Measurements from ENCODE around the gene RTF1.

Gene RTF1

DNA sequence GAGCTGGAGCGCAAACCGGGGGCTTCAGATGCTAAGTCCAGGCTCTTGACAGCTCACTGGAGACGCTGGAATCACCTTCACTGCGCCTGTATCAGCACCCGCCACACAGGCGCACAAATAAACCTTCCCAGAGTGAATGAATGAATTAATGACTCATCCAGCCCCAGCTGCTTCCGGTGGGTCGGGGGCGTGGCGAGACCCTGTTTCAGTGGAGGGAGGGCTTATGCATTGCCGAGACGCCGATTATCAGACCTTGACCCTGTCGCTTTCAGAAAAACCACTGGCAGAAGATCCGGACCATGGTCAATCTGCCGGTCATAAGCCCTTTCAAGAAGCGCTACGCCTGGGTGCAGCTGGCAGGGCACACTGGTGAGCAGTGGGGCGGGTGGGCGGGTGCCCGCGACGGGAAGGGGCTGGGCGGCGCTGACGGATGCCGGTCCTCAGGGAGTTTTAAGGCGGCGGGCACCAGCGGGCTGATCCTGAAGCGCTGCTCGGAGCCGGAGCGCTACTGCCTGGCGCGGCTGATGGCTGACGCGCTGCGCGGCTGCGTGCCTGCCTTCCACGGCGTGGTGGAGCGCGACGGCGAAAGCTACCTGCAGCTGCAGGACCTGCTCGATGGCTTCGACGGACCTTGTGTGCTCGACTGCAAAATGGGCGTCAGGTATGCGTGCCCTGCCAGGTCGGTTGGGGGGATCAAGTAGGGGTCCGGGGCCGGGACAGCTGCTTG lies 84.5 kb downstream of the RTF1 start:
- H3K4me3 ChIP-seq (ENCODE audit: low read length): peak overlapping the region; percentile 9; the same call in 1 of the 2 replicates
- no peak for TF ChIP-seq ZNF274 (IDR thresholded peaks at IDR 0.05; ENCODE audit: low read depth, low read length)

DNA sequence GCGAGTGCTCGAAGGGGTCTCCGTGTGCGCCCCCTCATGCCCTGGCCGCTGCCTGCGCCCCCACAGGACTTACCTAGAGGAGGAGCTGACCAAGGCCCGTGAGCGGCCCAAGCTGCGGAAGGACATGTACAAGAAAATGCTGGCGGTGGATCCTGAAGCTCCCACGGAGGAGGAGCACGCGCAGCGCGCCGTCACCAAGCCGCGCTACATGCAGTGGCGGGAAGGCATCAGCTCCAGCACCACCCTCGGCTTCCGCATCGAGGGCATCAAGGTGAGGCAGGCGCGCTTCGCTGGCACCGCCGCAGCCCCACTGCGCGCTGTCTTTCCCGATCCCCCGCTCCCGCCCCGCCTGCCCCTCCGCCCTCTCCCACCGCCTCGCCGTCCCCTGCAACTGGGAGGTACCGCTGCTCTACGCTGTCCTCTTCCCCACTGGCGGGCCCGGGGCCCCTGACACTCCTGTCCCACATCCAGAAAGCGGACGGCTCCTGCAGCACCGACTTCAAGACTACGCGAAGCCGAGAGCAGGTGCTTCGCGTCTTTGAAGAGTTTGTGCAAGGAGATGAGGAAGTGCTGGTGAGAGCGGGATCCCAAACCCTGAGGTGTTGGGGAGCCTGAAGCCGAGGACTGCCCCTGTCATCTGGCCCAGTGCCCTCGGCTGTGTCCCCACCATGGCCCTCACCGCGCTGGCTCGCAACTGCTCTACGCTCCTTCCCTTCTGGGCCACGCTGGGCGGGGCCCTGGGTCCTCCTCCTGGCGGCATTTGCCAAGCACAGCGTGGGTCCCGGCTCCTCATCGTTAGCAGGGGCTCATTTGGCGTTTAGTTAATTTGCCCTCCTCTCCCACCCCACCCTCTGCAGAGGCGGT lies 85.3 kb downstream of the RTF1 start:
- no peak for TF ChIP-seq ZNF274 (IDR thresholded peaks at IDR 0.05; ENCODE audit: low read depth, low read length)
- no peak overlapping the region; the same call in 1 of the 2 replicates for H3K4me3 ChIP-seq (ENCODE audit: low read length)

DNA sequence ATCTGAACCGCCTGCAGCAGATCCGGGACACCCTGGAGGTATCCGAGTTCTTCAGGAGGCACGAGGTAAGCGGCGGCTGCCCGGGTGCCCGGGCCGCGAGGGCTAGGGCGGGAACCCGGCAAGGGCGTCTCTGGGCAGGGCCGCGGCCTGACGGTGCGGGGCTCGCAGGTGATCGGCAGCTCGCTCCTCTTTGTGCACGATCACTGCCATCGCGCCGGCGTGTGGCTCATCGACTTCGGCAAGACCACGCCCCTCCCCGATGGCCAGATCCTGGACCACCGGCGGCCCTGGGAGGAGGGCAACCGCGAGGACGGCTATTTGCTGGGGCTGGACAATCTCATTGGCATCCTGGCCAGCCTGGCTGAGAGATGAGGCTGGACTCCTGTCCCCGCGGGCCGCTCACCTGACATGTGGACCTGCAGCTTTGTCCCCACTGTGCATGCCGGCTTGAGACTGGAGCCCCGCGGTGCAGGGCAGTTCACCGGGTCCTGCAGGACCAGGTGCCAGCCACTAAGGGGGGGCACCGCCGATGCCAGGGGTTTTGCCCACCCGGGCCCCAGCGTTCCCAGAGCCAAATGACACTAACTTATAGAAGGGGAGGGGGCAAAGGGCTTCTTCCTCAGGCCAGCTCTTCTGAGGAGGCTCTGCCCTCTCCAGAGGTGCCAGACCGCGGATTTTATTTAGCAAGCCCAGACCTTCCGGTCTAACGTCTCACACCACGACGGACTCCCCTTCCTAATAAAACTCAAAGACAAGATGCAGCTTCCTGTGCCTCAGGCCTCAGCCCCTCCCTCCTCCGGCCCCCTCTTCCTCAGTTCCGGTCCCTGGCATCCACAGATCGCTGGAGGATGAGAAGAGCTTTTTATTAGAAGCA lies 86.1 kb downstream of the RTF1 start:
- H3K4me3 ChIP-seq (ENCODE audit: low read length): no peak overlapping the region; the same call in 1 of the 2 replicates
- no peak for TF ChIP-seq ZNF274 (IDR thresholded peaks at IDR 0.05; ENCODE audit: low read depth, low read length)

DNA sequence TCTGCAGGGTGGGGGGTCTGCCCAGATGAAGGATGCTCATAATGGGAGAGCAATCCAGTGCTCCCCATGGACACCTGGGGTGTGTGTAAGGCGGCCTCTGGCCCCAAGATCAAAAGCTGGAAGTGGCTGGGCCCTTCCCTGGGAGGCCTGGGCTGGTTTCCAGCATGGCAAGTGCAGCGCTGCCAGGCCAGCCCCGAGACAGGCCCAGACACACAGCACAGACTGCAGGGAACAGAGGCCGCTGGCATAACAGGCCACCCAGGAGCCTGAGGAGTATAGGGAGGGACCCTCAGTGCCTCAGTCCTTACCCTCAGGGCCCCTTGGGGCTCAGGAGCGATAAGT lies 86.7 kb downstream of the RTF1 start:
- H3K4me3 ChIP-seq (ENCODE audit: low read length): no peak overlapping the region
- no peak for TF ChIP-seq ZNF274 (IDR thresholded peaks at IDR 0.05; ENCODE audit: low read depth, low read length)

DNA sequence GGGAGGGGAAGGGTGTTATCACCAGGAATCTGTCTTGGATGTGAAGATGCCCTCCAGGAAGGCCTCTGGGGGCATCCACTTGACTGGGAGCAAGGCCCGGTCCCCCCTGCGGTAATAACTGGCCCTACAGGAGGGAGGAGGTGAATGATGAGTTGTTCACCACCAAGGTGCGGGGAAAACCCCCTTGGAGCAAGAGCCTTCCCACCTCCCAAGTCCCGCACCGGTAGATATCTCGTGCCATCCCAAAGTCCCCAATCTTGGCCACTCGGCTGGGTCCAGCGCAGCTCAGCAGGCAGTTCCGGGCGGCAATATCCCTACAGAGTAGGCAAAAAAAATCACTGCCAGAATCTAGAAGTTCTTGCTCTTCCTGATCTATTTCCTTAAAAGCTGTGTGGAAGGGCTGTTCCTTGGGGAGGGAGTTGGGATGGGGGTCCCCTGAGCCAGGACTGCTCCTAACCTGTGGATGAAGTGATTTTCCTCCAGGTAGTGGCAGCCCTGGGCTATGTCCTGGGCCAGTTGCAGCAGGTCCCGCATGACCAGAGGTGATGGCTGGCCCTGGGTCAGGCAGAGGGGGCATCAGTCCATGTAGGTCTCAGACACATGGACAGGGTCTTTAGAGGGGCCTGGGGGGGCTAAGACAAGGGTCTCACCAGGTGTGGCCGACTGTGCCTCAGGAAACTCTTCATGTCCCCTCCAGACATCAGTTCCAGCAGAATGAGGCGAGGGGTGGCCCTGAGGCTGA lies 88.0 kb downstream of the RTF1 start:
- TF ChIP-seq ZNF274 (IDR thresholded peaks at IDR 0.05; ENCODE audit: low read depth, low read length): no peak
- no peak overlapping the region for H3K4me3 ChIP-seq (ENCODE audit: low read length)

DNA sequence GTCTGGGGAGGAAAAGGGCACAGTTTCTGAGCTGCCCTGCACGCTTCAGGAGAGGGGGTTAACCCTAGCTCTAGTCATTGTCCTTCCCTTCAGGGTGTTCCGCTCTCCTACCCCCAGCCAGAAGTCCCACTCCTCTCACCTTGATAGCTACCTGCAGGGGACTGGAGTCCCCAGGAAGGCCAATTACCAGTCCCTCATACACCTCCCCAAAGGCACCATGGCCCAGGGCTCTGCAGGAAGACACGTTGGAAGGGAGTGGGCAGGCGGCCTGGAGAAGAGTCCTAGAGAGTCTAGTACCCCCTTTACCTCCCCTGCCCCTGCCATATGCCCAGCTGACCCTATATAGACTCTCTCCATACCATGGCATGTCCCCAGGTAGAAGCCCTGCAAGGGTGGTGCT lies 88.9 kb downstream of the RTF1 start:
- H3K4me3 ChIP-seq (ENCODE audit: low read length): no peak overlapping the region
- TF ChIP-seq ZNF274 (IDR thresholded peaks at IDR 0.05; ENCODE audit: low read depth, low read length): no peak

DNA sequence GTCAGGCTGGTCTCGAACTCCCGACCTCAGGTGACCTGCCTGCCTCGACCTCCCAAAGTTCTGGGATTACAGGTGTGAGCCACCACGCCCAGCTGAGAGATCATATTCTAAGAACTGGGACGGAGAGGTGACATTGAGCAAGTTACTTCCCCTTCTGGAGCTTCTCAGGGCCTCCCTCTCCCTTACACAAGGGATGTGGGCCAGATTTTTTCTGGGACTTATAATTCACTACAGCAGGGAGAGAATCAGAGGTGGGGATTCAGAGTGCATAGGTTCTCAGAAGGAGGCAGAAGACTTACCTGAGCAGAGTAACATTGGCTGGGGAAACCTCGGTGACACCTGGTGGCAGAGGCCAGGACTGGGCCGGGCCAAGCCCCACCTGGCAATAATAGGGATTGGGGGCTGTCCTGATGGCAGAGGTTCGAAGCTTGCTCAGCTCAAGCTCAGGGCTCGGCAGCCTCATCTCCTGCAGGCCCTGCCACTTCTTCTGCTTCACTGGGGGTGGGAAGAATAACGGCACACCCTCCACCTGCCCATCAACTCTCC lies 90.0 kb downstream of the RTF1 start:
- H3K4me3 ChIP-seq (ENCODE audit: low read length): no peak overlapping the region
- no peak for TF ChIP-seq ZNF274 (IDR thresholded peaks at IDR 0.05; ENCODE audit: low read depth, low read length)

DNA sequence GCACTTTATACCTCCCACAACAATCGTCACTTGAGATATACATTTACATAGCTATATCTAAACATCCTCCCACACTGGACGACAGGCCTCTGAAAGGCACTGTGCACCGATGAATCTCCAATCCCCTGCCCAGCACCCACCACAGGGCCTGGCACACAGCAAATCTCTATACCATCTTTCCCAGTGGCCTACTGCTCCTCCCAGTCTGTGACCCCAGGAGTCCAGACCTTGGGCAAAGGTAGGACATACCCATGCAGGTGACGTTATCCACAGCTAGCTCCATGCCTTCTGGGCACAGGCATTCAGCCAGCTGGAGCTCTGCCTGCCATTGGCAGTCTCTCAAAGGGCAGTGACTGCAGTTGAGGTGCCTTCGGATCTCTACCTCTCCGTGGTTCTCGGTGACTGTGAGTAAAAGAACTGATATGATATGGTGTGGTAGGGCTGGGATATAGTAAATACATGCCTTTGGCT lies 91.0 kb downstream of the RTF1 start:
- TF ChIP-seq ZNF274 (IDR thresholded peaks at IDR 0.05; ENCODE audit: low read depth, low read length): no peak
- H3K4me3 ChIP-seq (ENCODE audit: low read length): no peak overlapping the region

- no peak for TF ChIP-seq ZNF274 (IDR thresholded peaks at IDR 0.05; ENCODE audit: low read depth, low read length)
Observed at GRCh38 chr15:41510728-41511127, 93.8 kb downstream of the RTF1 start.

DNA sequence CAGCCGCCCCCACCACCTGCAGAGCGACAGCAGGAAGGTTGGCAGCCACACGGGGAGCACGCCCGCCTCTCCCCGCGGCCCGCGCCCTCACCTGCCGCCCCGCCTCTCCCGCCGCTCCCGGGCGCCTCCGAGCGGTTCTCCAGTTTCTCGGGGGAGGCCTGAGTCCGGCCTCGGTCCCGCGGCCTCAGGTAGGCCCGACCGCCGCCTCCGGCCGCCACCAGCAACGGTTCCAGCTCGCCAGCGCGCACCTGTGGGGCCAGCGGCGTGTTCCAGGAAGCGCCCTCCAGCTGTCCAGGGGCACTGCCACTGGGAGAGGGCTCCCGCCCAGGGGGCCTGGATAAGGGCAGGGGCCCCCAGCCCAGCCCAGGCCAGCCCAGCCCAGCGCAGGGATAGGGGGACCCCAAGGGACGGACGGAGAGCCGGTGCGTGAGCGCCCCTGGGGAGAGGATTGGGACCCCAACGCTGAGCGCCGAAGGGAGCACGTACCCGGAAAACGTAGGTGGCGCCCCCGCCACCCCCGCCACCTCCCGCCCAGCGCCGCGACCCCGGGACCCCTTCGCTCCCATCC lies 94.5 kb downstream of the RTF1 start:
- H3K4me3 ChIP-seq (ENCODE audit: low read length): no peak overlapping the region
- no peak for TF ChIP-seq ZNF274 (IDR thresholded peaks at IDR 0.05; ENCODE audit: low read depth, low read length)

More at GRCh38 chr15:41510728-41511127, 93.8 kb downstream of the RTF1 start:
- H3K4me3 ChIP-seq (ENCODE audit: low read length): no peak overlapping the region

GRCh38 chr15:41511899-41512369 lies 95.0 kb downstream of the RTF1 start:
- TF ChIP-seq ZNF274 (IDR thresholded peaks at IDR 0.05; ENCODE audit: low read depth, low read length): no peak
- peak overlapping the region; percentile 9; the same call in 1 of the 2 replicates for H3K4me3 ChIP-seq (ENCODE audit: low read length)

DNA sequence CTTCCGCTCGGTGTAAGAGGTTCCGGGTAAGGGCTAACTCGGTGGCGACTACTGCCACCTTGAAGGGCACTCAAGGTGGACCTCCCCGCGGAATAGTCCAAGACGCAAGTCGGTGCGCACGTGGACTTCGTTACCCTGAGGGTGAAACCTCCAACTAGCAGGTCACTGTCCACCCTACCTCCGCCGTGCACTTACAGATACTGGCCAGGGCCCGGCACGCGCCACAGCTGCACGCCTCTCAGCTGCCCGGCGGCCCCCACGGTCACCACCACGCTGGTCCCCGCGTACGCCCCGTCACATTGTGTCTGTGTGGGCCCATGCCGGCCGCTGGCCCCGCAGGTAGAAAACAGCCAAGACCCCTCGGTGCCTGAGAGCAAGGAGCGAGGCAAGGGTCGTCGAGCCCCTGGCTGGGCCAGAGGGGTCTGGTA lies 95.6 kb downstream of the RTF1 start:
- H3K4me3 ChIP-seq (ENCODE audit: low read length): no peak overlapping the region; the same call in 1 of the 2 replicates
- no peak for TF ChIP-seq ZNF274 (IDR thresholded peaks at IDR 0.05; ENCODE audit: low read depth, low read length)

All from GM08714 (cell line).